GM12891 (cell line): ENCODE measurements around the gene DDIT3.

Source experiments
- POLR2A ChIP-seq: IDR thresholded peaks from 2 replicates; pipeline ENCODE4 v1.6.1; 2011; ENCODE audit warnings: low read depth, low read length, control low read depth
- POLR2AphosphoS5 ChIP-seq: IDR thresholded peaks from 2 replicates; pipeline ENCODE4 v1.6.1; 2011; ENCODE audit warnings: low read depth, low read length, control low read depth
- TAF1 ChIP-seq: IDR thresholded peaks from 2 replicates; pipeline ENCODE4 v1.6.1; 2011; ENCODE audit warnings: low read depth, low read length, control low read depth

DNA sequence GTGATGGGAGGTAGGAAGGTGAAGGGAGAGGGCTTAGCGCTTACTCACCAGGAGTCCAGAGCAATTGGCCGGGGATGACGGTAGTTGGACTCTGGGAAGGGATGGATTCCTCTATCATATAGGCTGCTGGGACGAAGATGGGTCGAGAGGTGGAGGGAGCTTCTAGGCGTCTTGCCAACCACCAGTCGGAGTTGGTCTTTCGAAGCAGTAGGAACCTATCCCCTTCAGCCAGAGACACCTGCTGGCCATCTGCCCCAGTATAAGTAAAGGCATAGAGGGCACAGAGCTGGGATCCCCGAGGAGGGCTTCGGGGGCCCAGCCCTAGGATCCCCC lies 41.3 kb downstream of the DDIT3 start:
- TF ChIP-seq POLR2A (no peak), POLR2AphosphoS5 (no peak), TAF1 (no peak)
